A172 (cell line): ENCODE data around the gene COL10A1. TPM values are rescaled to one million over a fixed set of nuclear protein-coding genes. Genes with fewer than 3 reads are reported as not detected.

Experiments used
- DNase-seq: peaks from one replicate; pipeline ENCODE4 v3.0.0-alpha.2; 2015; ENCODE audit warnings: low spot score
- total RNA-seq: library from RNA; depleted of rRNA; stranded (reverse); fragments of >200 nt; shearing (Covaris generic); gene quantifications from 2 replicates; pipeline ENCODE4 v1.2.3, GENCODE V29; 2014; rRNA removed

Gene COL10A1
- not detected in 2 replicates for total RNA-seq

GRCh38 chr6:116126032-116126431, at the start of gene COL10A1:
Gene COL10A1 (minus strand): TSS chr6:116126132. CDS start chr6:116125492, 640 bp downstream.
- DNase-seq: no peak

- no peak for DNase-seq
These were observed 49.4 kb upstream of the COL10A1 start for GRCh38 chr6:116175344-116175743.

GRCh38 chr6:116173928-116174327, 48.0 kb upstream of the COL10A1 start:
- DNase-seq: no peak

- no peak for DNase-seq
These were observed 44.6 kb upstream of the COL10A1 start for GRCh38 chr6:116170358-116171057.

GRCh38 chr6:116169880-116170279, 43.9 kb upstream of the COL10A1 start:
- no peak for DNase-seq

- DNase-seq: no peak
These were observed 42.2 kb upstream of the COL10A1 start for GRCh38 chr6:116168148-116168547.

- no peak for DNase-seq
These were observed 40.4 kb upstream of the COL10A1 start for GRCh38 chr6:116166369-116166768.

- no peak for DNase-seq
These were observed 39.7 kb upstream of the COL10A1 start for GRCh38 chr6:116165596-116165995.

- DNase-seq: no peak
These were observed 34.0 kb upstream of the COL10A1 start for GRCh38 chr6:116159782-116160524.

- no peak for DNase-seq
These were observed 32.7 kb upstream of the COL10A1 start for GRCh38 chr6:116158641-116159040.

GRCh38 chr6:116157391-116157790, 31.5 kb upstream of the COL10A1 start:
- DNase-seq: no peak

- no peak for DNase-seq
These were observed 30.7 kb upstream of the COL10A1 start for GRCh38 chr6:116156405-116157326.

GRCh38 chr6:116154887-116155286, 29.0 kb upstream of the COL10A1 start:
- DNase-seq: no peak

- no peak for DNase-seq
These were observed 26.7 kb upstream of the COL10A1 start for GRCh38 chr6:116152620-116153019.

- DNase-seq: no peak
These were observed 20.1 kb upstream of the COL10A1 start for GRCh38 chr6:116145803-116146675.

GRCh38 chr6:116144605-116145004, 18.7 kb upstream of the COL10A1 start:
- DNase-seq: peak; percentile 74

GRCh38 chr6:116139917-116140316, 14.0 kb upstream of the COL10A1 start:
- DNase-seq: no peak

GRCh38 chr6:116136933-116137340, 11.0 kb upstream of the COL10A1 start:
- DNase-seq: no peak

GRCh38 chr6:116136373-116136772, 10.4 kb upstream of the COL10A1 start:
- no peak for DNase-seq

GRCh38 chr6:116133453-116133852, 7.5 kb upstream of the COL10A1 start:
- DNase-seq: no peak
